A549 treated with CORT108297 at 1 μM for 4 hours (cell line): Measurements from ENCODE around the gene C1orf167. TPM values are rescaled to one million over a fixed set of nuclear protein-coding genes. Genes with fewer than 3 reads are reported as not detected.

Source experiments
- total RNA-seq: library from RNA; stranded (reverse); fragments of 200-300 nt; extraction: Qiagen RNA extraction; gene quantifications from 5 replicates; pipeline ENCODE4 v1.2.3, GENCODE V29; 2022

Gene C1orf167
- total RNA-seq, result 0.09 TPM in 1 of 5 replicates, not detected in the others

GRCh38 chr1:11761988-11762406 is at the start of gene C1orf167:
Gene C1orf167 (plus strand): TSS chr1:11762193. CDS start chr1:11764401, 2,208 bp downstream.

GRCh38 chr1:11735854-11736745 is 25.9 kb upstream of the C1orf167 start, which contains the start of gene AGTRAP:
Gene AGTRAP (plus strand): TSS chr1:11736136. CDS start chr1:11736209, 73 bp downstream.

GRCh38 chr1:11805422-11806306 is 43.7 kb downstream of the C1orf167 start, which contains the start of the genes CLCN6 and MTHFR:
Gene CLCN6 (plus strand): TSS chr1:11806191. CDS start chr1:11806263, 72 bp downstream.
Gene MTHFR (minus strand): TSS chr1:11805964. CDS start chr1:11803116, 2,848 bp downstream.

Other genes with a start within 250 kb of the C1orf167 start
- 6.4 to 11.2 TPM (median 9.0 TPM) in 5 replicates for gene FBXO2, start 107.8 kb upstream of the C1orf167 start, total RNA-seq
- 14.0 to 21.5 TPM (median 18.2 TPM) in 5 replicates for gene FBXO44, start 107.3 kb upstream of the C1orf167 start, total RNA-seq
- gene FBXO6, start 98.0 kb upstream of the C1orf167 start, total RNA-seq, result 6.7 to 9.6 TPM (median 8.6 TPM) in 5 replicates
- 43.6 to 58.9 TPM (median 54.1 TPM) in 5 replicates for gene MAD2L2, start 81.0 kb upstream of the C1orf167 start, total RNA-seq
- gene DRAXIN, start 70.5 kb upstream of the C1orf167 start, total RNA-seq, result 0.07 to 0.17 TPM (median 0.08 TPM) in 5 replicates
- 73.2 to 113 TPM (median 102 TPM) in 5 replicates for gene AGTRAP, start 26.1 kb upstream of the C1orf167 start, total RNA-seq
- 3.8 to 5.2 TPM (median 4.3 TPM) in 5 replicates for gene MTHFR, start 43.8 kb downstream of the C1orf167 start, total RNA-seq
- 4.6 to 7.8 TPM (median 6.3 TPM) in 5 replicates for gene CLCN6, start 44.0 kb downstream of the C1orf167 start, total RNA-seq
- not detected in 5 replicates for gene NPPA, start 85.6 kb downstream of the C1orf167 start, total RNA-seq
- gene NPPB, start 96.8 kb downstream of the C1orf167 start, total RNA-seq, result 0.47 TPM in 1 of 5 replicates, not detected in the others
- 28.8 to 49.5 TPM (median 47.7 TPM) in 5 replicates for gene KIAA2013, start 164.2 kb downstream of the C1orf167 start, total RNA-seq
- 69.8 to 85.5 TPM (median 83.1 TPM) in 5 replicates for gene PLOD1, start 172.5 kb downstream of the C1orf167 start, total RNA-seq
- 31.1 to 35.1 TPM (median 34.7 TPM) in 5 replicates for gene MFN2, start 218.3 kb downstream of the C1orf167 start, total RNA-seq